HCT116 (cell line): ENCODE data around the gene ADAMTS3. TPM values are rescaled to one million over a fixed set of nuclear protein-coding genes. Genes with fewer than 3 reads are reported as not detected.

Experiments
- ATAC-seq: fragments of 200-7000 bp; cut with Tn5 transposase; 2 replicates; pipeline ENCODE4 v1.9.1; 2020; ENCODE audit warnings: mild to moderate bottlenecking, moderate library complexity
- BruUV-seq: library from RNA; stranded (reverse); fragments of 400-500 nt; replicated peaks from 2 replicates; lab custom pipeline; 2021; lab: Mats Ljungman, UMichigan
- CTCF ChIA-PET: fragments of 300-600 bp; sonication (Branson Sonifier 250); formaldehyde crosslinking; loops from one replicate; lab custom pipeline; 2021; ENCODE audit warnings: antibody characterized with exemption; lab: Charles Lee
- POLR2A ChIA-PET: fragments of 300-600, 350-600 bp; sonication (Branson Sonifier 250); formaldehyde crosslinking; loops from one replicate; lab custom pipeline; 2021; ENCODE audit warnings: antibody characterized with exemption; lab: Charles Lee
- RAD21 ChIA-PET, 2 experiments: fragments of 300-600 bp; sonication (Branson Sonifier 250); formaldehyde crosslinking; loops; one replicate each; lab custom pipeline; 2023; ENCODE audit warnings: low total read pairs in 2 of 2; ENCODE audit not compliant: uncharacterized antibody in 2 of 2, unreplicated experiment in 2 of 2, low non-redundant PET in 1 of 2; lab: Charles Lee
- DNase-seq: peaks from one replicate; pipeline ENCODE4 v3.0.0-alpha.2; 2010; ENCODE audit warnings: low read depth, low spot score
- H2AFZ ChIP-seq: fragments of 200-600 bp; shearing (Covaris generic), sonication (generic); 2 replicates; pipeline ENCODE4 v1.6.1; 2017; ENCODE audit warnings: low read depth, mixed run types, mixed read lengths, antibody characterized with exemption, low read length; ENCODE audit not compliant: poor library complexity, severe bottlenecking
- H3K27ac ChIP-seq: 2 replicates; pipeline ENCODE4 v1.5.1; 2012; ENCODE audit warnings: low read depth, low read length
- H3K27me3 ChIP-seq: fragments of 200-600 bp; sonication (generic); 2 replicates; pipeline ENCODE4 v1.6.1; 2016; ENCODE audit warnings: mixed run types, low read length, mixed read lengths; ENCODE audit not compliant: insufficient read depth
- H3K36me3 ChIP-seq, 2 experiments: fragments of 200-500 bp in 1 of 2; fragments of 200-600 bp in 1 of 2; sonication (Bioruptor generic) in 1 of 2; sonication (generic) in 1 of 2; 2 replicates each; pipeline versions ENCODE4 v1.5.1 to v1.6.1; 2014 to 2016; ENCODE audit warnings: low read length in 2 of 2, inconsistent platforms in 1 of 2, mixed read lengths in 1 of 2, mixed run types in 1 of 2; ENCODE audit not compliant: insufficient read depth in 2 of 2, control insufficient read depth in 1 of 2
- H3K4me1 ChIP-seq, 2 experiments: fragments of 200-600 bp in 1 of 2; sonication (generic) in 1 of 2; 2 replicates each; pipeline versions ENCODE4 v1.5.1 to v1.6.1; 2012 to 2017; ENCODE audit warnings: low read length in 2 of 2, inconsistent platforms in 1 of 2, mild to moderate bottlenecking in 1 of 2, mixed read lengths in 1 of 2, mixed run types in 1 of 2, moderate library complexity in 1 of 2; ENCODE audit not compliant: insufficient read depth in 2 of 2, control insufficient read depth in 1 of 2
- H3K4me2 ChIP-seq: fragments of 200-600 bp; sonication (generic); 2 replicates; pipeline ENCODE4 v1.6.1; 2017; ENCODE audit warnings: mixed run types, low read length, mixed read lengths
- H3K4me3 ChIP-seq, 2 experiments: fragments of 200-600 bp in 1 of 2; sonication (generic) in 1 of 2; replicated peaks in 1 of 2; 2 replicates each; pipeline ENCODE4 v1.5.1; 2011 to 2016; ENCODE audit warnings: low read length in 2 of 2, control low read depth in 1 of 2, low read depth in 1 of 2, mild to moderate bottlenecking in 1 of 2, mixed read lengths in 1 of 2, mixed run types in 1 of 2
- H3K79me2 ChIP-seq: fragments of 200-600 bp; sonication (generic); 2 replicates; pipeline ENCODE4 v1.6.1; 2017; ENCODE audit warnings: mild to moderate bottlenecking, mixed run types, low read length, moderate library complexity, mixed read lengths; ENCODE audit not compliant: insufficient read depth
- H3K9ac ChIP-seq: fragments of 200-600 bp; sonication (generic); 2 replicates; pipeline ENCODE4 v1.6.1; 2016; ENCODE audit warnings: low read length, mixed read lengths
- H3K9me2 ChIP-seq: fragments of 200-600 bp; sonication (generic), shearing (Covaris generic); 2 replicates; pipeline ENCODE4 v1.6.1; 2017; ENCODE audit warnings: mixed run types, mild to moderate bottlenecking, moderate library complexity; ENCODE audit not compliant: insufficient read depth
- H3K9me3 ChIP-seq, 2 experiments: fragments of 200-500 bp in 1 of 2; fragments of 200-600 bp in 1 of 2; sonication (Bioruptor generic) in 1 of 2; sonication (generic) in 1 of 2; 2 replicates each; pipeline ENCODE4 v1.6.1; 2014 to 2017; ENCODE audit warnings: low read length in 2 of 2, mixed read lengths in 2 of 2, inconsistent platforms in 1 of 2, low read depth in 1 of 2, mild to moderate bottlenecking in 1 of 2, mixed run types in 1 of 2, moderate library complexity in 1 of 2; ENCODE audit not compliant: control insufficient read depth in 1 of 2, insufficient read depth in 1 of 2
- H4K20me1 ChIP-seq: fragments of 200-600 bp; sonication (generic), shearing (Covaris generic); 2 replicates; pipeline ENCODE4 v1.6.1; 2017; ENCODE audit warnings: mixed run types, mild to moderate bottlenecking, moderate library complexity; ENCODE audit not compliant: insufficient read depth
- EGR1 ChIP-seq: IDR thresholded peaks from 2 replicates; pipeline ENCODE4 v1.6.1; 2012; ENCODE audit warnings: low read depth
- ELF1 ChIP-seq: IDR thresholded peaks from 2 replicates; pipeline ENCODE4 v1.6.1; 2012; ENCODE audit warnings: low read depth, borderline replicate concordance
- FOSL1 ChIP-seq: IDR thresholded peaks from 2 replicates; pipeline ENCODE4 v1.6.1; 2012; ENCODE audit warnings: low read depth
- SIN3A ChIP-seq: IDR thresholded peaks from 2 replicates; pipeline ENCODE4 v1.6.1; 2012; ENCODE audit warnings: low read depth
- intact Hi-C: fragments of 100-400 bp; cut with micrococcal nuclease; formaldehyde crosslinking; loops from 2 replicates; pipeline ENCODE4 v1.10.0; 2022
- total RNA-seq: library from RNA; stranded (reverse); gene quantifications from one replicate; pipeline ENCODE4 v1.2.1, GENCODE V29; 2021; ENCODE audit not compliant: unreplicated experiment
- TF ChIP-seq, protein P1 (sequence below), 3 experiments: fragments of 200-600 bp in 1 of 3; sonication (generic) in 1 of 3; IDR thresholded peaks in 2 of 3; conservative IDR thresholded peaks in 1 of 3; 2 replicates each; pipeline ENCODE4 v1.5.1; 2012 to 2017; ENCODE audit warnings: low read depth in 2 of 3, low read length in 2 of 3, antibody characterized with exemption in 1 of 3, borderline replicate concordance in 1 of 3, control low read depth in 1 of 3, mild to moderate bottlenecking in 1 of 3, mixed read lengths in 1 of 3, mixed run types in 1 of 3, moderate library complexity in 1 of 3; ENCODE audit not compliant: insufficient read depth in 1 of 3
- TF ChIP-seq, protein P2 (sequence below): IDR thresholded peaks from 2 replicates; pipeline ENCODE4 v1.6.1; 2012
- TF ChIP-seq, protein P3 (sequence below): IDR thresholded peaks from 2 replicates; pipeline ENCODE4 v1.6.1; 2011; ENCODE audit warnings: mild to moderate bottlenecking, low read length, moderate library complexity; ENCODE audit not compliant: insufficient replicate concordance; ENCODE audit errors: extremely low read depth

Gene ADAMTS3
- total RNA-seq, 1 experiment from 2014 or later = not detected

DNA sequence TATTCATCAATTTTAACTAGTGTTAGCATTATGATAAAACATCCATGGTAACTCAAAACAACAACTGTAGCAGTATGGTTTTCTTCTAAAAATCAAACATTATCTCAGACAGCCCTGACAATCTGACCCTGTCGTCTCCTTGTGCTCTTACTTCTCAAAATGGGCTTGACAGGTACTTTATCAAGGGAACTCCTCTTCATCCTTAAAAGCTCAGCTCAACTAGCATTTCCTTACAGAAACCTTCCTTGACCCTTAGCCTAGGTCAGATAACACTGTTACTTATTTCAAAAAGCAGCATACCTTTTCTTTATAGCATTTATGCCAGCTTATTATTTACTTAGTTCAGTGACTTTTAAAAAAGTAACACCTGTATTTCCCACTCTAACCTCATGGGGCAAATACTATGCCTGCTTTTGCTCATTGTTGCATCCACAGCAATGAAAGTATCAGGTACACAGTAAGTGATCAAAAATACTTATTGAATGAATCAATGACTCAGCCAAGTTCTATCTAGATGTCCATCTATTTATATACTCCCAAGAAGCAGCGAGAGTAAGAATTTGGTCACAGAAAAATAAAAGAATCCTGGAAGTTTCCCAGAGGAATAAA is 41.9 kb downstream of the ADAMTS3 start:
- TF ChIP-seq, protein P1, sequence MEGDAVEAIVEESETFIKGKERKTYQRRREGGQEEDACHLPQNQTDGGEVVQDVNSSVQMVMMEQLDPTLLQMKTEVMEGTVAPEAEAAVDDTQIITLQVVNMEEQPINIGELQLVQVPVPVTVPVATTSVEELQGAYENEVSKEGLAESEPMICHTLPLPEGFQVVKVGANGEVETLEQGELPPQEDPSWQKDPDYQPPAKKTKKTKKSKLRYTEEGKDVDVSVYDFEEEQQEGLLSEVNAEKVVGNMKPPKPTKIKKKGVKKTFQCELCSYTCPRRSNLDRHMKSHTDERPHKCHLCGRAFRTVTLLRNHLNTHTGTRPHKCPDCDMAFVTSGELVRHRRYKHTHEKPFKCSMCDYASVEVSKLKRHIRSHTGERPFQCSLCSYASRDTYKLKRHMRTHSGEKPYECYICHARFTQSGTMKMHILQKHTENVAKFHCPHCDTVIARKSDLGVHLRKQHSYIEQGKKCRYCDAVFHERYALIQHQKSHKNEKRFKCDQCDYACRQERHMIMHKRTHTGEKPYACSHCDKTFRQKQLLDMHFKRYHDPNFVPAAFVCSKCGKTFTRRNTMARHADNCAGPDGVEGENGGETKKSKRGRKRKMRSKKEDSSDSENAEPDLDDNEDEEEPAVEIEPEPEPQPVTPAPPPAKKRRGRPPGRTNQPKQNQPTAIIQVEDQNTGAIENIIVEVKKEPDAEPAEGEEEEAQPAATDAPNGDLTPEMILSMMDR (IDR thresholded peaks at IDR 0.05 in 2 of 3, conservative IDR thresholded peaks at IDR 0.05 in 1 of 3; ENCODE audit: borderline replicate concordance in 1 of 3, insufficient read depth in 1 of 3, low read depth in 2 of 3, low read length in 2 of 3) = 0 out of 6 replicates have a peak, but pooled peaks of 1 of the 3 experiments have one; percentile 8
- TF ChIP-seq ELF1 = no peak
- no TSS peak for BruUV-seq
- Histone ChIP-seq H3K9me3 (peaks cover 0 to 5% of the 10 kb centered on the region in 2 experiments; a peak in 2 of 4 replicates), H3K9me2 (no peaks in the 10 kb centered on the region), H3K27me3 (no peaks in the 10 kb centered on the region), H3K4me3 (no peak overlapping the region), H3K4me2 (no peak overlapping the region), H2AFZ (no peak overlapping the region), H4K20me1 (no peaks in the 10 kb centered on the region), H3K9ac (no peak overlapping the region), H3K27ac (no peak overlapping the region), H3K36me3 (no peaks in the 10 kb centered on the region), H3K4me1 (no peaks in the 10 kb centered on the region), H3K79me2 (no peaks in the 10 kb centered on the region)
- intact Hi-C loops = no loop called here
- ChIA-PET CTCF (no interaction called here), POLR2A (no interaction called here), RAD21 (no interaction called here)
- DNase-seq (no peak), ATAC-seq (no peak)

DNA sequence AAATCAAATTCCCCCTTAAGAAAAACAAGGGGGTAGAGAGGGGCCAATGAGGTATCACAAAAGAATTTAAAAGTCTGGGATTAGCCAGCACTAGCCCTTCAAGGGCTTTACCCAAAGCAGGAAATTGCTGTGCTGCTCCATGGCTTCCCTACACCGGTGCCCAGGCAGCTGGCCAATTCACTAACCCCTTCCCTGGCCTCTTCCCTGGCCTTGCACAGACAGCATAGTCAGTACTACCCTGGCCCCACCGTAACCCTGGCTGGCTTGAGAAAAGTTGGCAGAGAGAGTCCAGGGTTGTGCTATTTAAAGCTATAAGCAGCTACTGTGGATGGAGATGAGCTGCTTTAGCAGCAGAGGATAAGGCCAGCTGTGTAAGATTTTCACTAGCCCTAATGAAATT is 43.1 kb downstream of the ADAMTS3 start:
- TF ChIP-seq, protein P2, sequence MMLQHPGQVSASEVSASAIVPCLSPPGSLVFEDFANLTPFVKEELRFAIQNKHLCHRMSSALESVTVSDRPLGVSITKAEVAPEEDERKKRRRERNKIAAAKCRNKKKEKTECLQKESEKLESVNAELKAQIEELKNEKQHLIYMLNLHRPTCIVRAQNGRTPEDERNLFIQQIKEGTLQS = no peak
- TF ChIP-seq FOSL1 (no peak), SIN3A (no peak), EGR1 (no peak)
- TF ChIP-seq, protein P3, sequence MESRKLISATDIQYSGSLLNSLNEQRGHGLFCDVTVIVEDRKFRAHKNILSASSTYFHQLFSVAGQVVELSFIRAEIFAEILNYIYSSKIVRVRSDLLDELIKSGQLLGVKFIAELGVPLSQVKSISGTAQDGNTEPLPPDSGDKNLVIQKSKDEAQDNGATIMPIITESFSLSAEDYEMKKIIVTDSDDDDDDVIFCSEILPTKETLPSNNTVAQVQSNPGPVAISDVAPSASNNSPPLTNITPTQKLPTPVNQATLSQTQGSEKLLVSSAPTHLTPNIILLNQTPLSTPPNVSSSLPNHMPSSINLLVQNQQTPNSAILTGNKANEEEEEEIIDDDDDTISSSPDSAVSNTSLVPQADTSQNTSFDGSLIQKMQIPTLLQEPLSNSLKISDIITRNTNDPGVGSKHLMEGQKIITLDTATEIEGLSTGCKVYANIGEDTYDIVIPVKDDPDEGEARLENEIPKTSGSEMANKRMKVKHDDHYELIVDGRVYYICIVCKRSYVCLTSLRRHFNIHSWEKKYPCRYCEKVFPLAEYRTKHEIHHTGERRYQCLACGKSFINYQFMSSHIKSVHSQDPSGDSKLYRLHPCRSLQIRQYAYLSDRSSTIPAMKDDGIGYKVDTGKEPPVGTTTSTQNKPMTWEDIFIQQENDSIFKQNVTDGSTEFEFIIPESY = no peak
- TF ChIP-seq, protein P1 (IDR thresholded peaks at IDR 0.05 in 2 of 3, conservative IDR thresholded peaks at IDR 0.05 in 1 of 3; ENCODE audit: borderline replicate concordance in 1 of 3, insufficient read depth in 1 of 3, low read depth in 2 of 3, low read length in 2 of 3) = no peak
- Histone ChIP-seq H3K79me2 (no peaks in the 10 kb centered on the region), H3K27ac (no peak overlapping the region), H3K4me2 (no peak overlapping the region), H3K9me3 (peaks cover 0 to 5% of the 10 kb centered on the region in 2 experiments; a peak in 2 of 4 replicates), H3K4me3 (no peak overlapping the region), H3K4me1 (no peaks in the 10 kb centered on the region), H3K27me3 (no peaks in the 10 kb centered on the region), H3K36me3 (no peaks in the 10 kb centered on the region), H4K20me1 (no peaks in the 10 kb centered on the region), H3K9me2 (no peaks in the 10 kb centered on the region), H3K9ac (no peak overlapping the region), H2AFZ (no peak overlapping the region)
- no peak for DNase-seq
- ChIA-PET CTCF (no interaction called here), RAD21 (no interaction called here), POLR2A (no interaction called here)
- no TSS peak for BruUV-seq
- no peak for ATAC-seq
- intact Hi-C loops = no loop called here
